NK-92 treated with Interleukin-12 subunit alpha and Interleukin-12 subunit beta, amount 100 ng/mL, for 24 hours (cell line): ENCODE data around the gene SRSF1.
"Not testable (repeated sequence)": the region's sequence is repeated elsewhere in the genome, so short reads cannot be mapped to it uniquely, and the experiment has no call there.

Experiments used
- DNase-seq: peaks from one replicate; lab custom pipeline; 2025; lab: John Stamatoyannopoulos, UW

The SRSF1 gene

DNA sequence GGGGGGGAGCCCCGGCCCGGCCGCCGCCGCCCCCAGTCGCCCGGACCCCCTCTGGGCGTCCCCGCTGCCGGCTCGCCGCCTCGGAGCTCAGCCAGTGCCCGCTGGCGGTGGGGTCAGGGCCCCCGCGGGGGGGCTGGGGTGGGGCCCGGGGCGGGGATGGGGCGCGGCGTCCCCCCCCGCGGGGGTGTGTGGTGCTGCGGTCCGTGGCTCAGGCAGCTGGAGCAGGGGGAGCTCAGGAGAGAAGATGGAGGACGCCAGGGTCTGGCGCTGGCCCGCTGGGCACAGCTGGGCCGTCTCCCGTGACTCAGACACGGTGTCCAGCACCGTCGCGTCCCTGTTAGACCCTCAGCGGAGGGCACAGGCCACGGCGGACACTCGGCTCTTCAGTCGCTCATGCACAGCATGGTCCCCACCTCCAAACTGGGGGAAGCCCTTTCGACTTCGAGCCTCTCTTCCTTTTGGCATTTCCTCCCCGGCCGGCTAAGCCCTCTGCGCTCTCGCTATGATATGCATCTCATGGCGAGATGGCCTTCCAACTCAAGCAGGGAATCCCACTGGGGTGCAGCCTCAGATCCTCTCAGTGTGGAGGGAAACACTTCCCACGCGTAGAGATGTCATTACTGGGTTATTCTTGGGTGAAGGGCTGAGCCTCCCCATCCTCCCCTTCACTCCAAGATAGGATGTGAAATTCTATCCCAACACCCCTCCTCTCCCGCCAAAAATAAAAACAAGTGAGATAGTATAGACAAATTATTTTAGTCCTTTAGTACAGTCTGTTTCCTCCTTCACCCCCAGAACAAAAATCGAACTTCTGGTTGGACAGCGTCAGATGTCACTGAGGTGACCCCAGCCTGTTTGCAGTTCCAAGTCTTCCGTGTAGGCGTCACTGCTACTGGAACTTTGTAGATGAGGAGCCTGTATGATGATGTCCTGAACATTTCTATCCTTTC is 18.5 kb downstream of the SRSF1 start:
- peak; percentile 74 for DNase-seq

DNA sequence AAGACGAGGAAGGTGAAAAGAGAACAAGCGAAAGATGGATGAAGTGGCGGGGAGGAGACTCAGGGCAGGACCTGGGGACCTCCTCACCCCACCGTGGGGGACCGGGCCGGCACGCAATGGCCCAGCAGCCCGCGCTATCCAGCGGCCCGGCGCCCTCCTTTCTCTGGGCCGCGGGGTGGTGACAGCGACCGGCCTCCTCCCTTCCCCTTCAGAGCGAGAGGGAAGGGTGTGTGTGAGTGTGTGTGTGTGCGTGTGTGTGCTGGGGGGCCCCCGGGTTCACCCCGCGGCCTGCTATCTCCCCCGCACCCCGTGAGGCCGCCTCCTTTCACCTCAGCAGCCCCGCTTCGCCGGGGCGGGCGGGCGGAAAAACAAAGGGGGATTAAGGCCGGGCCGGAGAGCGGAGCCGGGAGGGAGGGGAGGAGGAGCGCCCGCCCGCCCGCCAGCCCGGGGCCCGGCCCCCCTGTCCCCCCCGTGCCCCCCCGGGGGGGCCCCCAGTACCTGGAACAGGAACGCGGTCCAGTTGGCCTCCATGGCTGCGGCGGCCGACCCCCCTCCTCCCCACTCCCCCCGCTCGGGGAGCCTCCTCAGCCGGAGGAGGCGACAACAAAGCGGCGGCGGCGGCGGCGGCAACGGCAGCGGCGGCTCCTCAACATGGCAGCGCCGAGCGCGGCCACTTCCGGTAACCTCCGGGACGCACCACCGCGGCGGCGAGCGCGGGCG is 19.3 kb downstream of the SRSF1 start, which contains the start of gene VEZF1:
TSS of gene VEZF1 (minus strand) at position 674 of the 720 bp plus-strand sequence. CDS start at position 531, 143 bp downstream.
- DNase-seq = peak; percentile 74

DNA sequence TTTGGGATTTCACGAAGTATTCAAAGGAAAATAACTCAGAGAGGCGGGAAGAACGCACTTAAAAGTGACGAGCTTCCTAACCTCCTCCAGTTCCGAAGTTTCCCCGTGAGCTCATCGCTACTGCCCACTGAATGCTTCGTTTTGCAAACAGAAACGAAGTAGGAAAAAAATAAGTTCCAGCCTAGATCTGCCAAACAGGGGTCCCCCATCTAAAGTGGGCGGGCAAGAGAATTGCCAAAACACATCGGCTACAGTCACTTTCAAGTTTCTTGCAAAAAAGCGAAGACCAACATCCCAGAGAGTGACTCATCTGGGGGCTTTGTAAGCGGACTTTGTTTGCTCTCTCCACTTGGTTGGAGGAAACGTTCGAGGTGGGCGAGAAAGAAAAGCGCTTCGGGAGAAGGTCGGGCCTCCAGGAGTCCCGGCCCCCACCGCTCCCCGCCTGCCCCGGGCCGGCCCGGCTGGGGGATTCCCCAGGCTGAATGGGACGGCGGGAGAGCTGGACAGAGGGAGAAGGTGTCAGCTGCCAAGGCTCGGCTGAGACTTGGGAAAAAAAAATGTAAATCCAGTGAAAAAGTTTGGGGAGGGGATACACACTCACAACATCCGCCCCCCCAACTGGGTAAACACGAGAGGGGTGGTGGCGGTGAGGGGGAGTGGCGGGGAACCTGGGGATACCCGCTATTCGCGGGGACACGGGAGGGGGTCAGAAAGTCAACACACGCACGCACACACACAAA is 20.0 kb downstream of the SRSF1 start:
- DNase-seq = no peak

GRCh38 chr17:57985675-57985974 is 21.4 kb downstream of the SRSF1 start:
- no peak for DNase-seq

DNA sequence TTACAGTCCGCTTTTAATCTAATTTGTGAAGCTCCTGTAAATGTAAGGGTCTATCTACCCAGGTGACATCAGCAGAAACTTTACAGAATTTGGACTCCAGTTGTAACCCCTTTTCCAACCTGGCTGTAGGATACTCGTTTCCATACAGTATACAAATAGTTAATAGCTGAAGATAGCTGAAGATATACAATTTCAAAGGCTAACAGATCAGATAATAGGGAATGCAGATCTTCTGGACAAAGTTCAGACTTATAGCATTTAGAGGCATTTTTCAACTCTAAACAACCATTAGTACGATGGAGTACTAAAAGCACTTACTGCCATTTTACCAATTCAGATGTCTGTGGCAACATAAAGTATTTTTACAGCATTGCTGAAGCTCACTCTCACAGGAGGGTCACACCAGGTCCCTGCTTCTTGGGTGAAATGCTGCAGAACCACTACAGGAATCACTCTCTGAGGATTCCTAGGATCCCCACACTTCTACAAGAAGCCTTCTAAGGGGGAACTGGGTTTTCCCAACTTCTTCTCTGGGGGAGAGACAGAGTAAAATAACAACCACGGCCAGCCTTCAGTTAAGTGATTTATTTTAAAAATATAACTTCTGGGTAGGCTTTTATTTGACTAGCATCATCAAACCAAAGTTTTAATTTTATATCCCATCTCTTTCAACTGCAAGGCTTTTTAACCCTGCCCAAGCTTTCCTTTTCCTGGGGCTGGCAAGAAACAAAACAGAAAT is 21.9 kb downstream of the SRSF1 start:
- no peak for DNase-seq

DNA sequence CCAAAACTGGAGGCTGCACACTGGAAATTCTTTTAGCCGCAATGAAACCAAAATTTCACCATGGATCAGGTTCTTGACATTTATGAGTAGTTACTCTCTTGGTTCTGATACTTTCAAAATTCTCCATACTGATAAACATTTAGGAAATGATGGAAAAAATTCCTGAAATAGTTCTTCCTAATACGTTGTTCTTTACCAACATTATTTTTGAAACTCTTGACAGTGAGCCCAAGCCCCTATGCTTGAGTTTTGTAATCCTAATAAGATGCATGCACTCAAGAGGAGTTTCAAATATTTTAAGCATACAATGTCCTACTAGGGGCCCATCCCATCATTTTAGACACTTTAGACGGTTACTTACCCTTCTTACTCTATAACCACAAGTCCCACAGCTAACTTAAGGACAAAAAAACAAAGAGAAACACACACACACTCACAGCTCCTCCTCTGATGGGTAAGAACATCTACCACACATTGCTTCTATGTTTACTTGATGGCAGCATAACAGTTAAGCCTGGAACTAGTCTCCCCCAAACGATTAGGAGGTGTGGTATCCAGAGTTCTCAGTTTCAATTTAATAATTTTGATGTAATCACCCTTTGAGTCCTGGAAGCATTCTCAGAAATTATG is 22.7 kb downstream of the SRSF1 start:
- no peak for DNase-seq

DNA sequence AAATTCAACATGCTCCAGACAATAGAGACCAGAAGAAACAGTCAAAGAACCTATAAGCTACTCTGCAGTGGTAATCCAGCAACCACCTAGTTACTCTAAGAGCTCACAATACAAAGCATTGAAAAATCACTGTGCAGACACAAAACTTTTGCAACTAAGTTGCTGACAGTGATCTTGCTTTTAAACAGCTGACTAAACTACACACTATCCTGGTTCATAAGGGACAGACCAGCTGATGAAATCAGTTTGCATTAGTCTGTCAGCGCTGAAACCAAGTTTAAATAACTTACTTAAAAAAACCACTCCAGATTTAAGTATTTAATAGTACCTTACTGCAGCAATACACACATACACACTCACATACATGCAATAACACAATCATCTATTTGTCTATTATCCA is 23.6 kb downstream of the SRSF1 start:
- DNase-seq = no peak

- DNase-seq = no peak
Measured at GRCh38 chr17:57982452-57983170, 24.4 kb downstream of the SRSF1 start.

- DNase-seq = no peak
Measured at GRCh38 chr17:57980522-57980921, 26.5 kb downstream of the SRSF1 start.

- DNase-seq = no peak
Measured at GRCh38 chr17:57979076-57979475, 28.0 kb downstream of the SRSF1 start.

GRCh38 chr17:57976594-57976993 is 30.5 kb downstream of the SRSF1 start:
- DNase-seq = no peak

GRCh38 chr17:57975044-57975443 is 32.0 kb downstream of the SRSF1 start:
- DNase-seq = no peak

- DNase-seq = not testable (repeated sequence)
Measured at GRCh38 chr17:57974053-57974824, 32.8 kb downstream of the SRSF1 start.

- DNase-seq = no peak
Measured at GRCh38 chr17:57972151-57972550, 34.9 kb downstream of the SRSF1 start.

- no peak for DNase-seq
Measured at GRCh38 chr17:57971572-57971971, 35.5 kb downstream of the SRSF1 start.

- no peak for DNase-seq
Measured at GRCh38 chr17:57970710-57971109, 36.3 kb downstream of the SRSF1 start.

DNA sequence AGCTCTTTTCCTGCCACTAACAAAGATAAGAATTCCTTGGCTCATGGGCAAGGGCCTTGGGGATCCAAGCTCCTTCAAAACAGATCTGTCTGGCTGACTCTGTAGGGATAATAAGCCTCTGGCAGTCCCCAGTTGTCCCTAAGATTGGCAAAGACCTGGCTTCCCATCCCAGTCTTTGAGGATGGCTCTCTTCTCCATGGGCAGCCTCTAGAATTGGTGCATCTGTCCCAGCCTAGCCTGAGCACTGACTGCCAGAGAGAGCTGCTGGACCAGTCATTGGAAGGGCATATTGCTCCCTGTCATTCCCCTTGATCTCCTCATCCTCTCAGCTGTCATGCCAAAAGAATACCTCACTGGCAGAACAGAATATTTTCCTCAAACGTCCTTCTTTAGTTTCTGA is 38.6 kb downstream of the SRSF1 start:
- DNase-seq = no peak

GRCh38 chr17:57966875-57967274 is 40.2 kb downstream of the SRSF1 start:
- no peak for DNase-seq

DNA sequence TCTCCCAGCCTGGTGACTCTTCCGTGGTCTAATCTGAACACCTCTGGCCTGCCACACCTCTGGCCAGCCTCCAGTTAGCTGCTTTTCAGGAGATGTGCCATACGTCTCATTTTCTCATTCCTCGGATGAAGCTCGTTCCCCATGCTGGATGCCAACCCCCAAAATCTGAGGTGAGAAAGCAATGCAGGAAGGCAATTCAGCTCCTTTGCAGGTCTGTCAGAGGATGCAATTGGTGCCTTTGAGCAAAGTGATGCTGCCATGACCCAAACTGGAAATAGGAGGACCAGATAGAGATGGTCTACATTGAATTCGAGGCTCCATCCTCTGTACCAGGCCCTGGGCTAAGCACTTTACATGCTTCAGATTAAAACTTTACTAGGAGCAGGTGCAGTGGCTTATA is 40.8 kb downstream of the SRSF1 start:
- no peak for DNase-seq
